Mammary epithelial cell (primary cell): ENCODE measurements around the gene CCDC148.

Experiments used
- CTCF ChIP-seq, 2 donors: IDR thresholded peaks in 1 of 2; conservative IDR thresholded peaks in 1 of 2; 2 replicates each; pipeline ENCODE4 v1.5.1; 2011 to 2012; ENCODE audit warnings: inconsistent platforms in 2 of 2, low read length in 2 of 2, mild to moderate bottlenecking in 2 of 2, control low read depth in 1 of 2, low read depth in 1 of 2; ENCODE audit not compliant: insufficient read depth in 1 of 2; ENCODE audit errors: extremely low read depth in 1 of 2
- EZH2 ChIP-seq: IDR thresholded peaks from 2 replicates; pipeline ENCODE4 v1.6.1; 2012; ENCODE audit warnings: low read length, inconsistent platforms, borderline replicate concordance

DNA sequence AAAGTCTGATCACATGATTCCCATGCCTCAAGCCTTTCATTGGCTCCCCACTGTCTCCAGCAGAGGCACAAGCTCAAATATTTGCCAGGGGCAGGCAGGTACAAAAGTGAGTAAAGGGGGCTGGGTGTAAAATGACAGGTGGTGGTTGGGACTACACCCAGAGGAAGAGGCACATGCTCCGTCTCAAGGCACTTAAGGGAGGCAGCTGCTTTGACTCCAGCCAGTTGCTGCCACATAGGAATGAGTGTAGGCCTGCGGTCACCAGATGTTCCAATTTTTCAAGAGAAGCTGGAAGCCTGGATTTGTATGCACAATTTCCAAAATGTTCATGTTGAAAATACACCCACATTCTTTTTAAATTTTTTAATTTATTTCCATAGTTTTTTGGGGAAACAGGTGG is 190.4 kb downstream of the CCDC148 start:
- TF ChIP-seq CTCF (conservative IDR thresholded peaks at IDR 0.05 in 1 of 2, IDR thresholded peaks at IDR 0.05 in 1 of 2; ENCODE audit: extremely low read depth in 1 of 2, insufficient read depth in 1 of 2, low read depth in 1 of 2, low read length in 2 of 2): no peak
- no peak for TF ChIP-seq EZH2
